Trophoblast cell (in vitro differentiated cells and primary cell): Measurements from ENCODE around the gene NR1D2.
"Not testable (repeated sequence)": the region's sequence is repeated elsewhere in the genome, so short reads cannot be mapped to it uniquely, and the experiment has no call there.

Experiments used
- DNase-seq, 2 donors: peaks; one replicate each; pipeline ENCODE4 v3.0.0-alpha.2; 2016
- H2AFZ ChIP-seq: 2 replicates; pipeline ENCODE4 v1.6.1; 2013; ENCODE audit warnings: low read length, moderate library complexity, mild to moderate bottlenecking; ENCODE audit not compliant: insufficient read depth, poor library complexity
- H2AK5ac ChIP-seq: 2 replicates; pipeline ENCODE4 v1.6.1; 2013; ENCODE audit warnings: mild to moderate bottlenecking, low read length
- H2BK120ac ChIP-seq: 2 replicates; pipeline ENCODE4 v1.6.1; 2013; ENCODE audit warnings: low read length, mild to moderate bottlenecking, moderate library complexity; ENCODE audit not compliant: insufficient read depth, poor library complexity
- H2BK12ac ChIP-seq: 2 replicates; pipeline ENCODE4 v1.6.1; 2013; ENCODE audit warnings: mild to moderate bottlenecking, low read length, moderate library complexity
- H2BK5ac ChIP-seq: 2 replicates; pipeline ENCODE4 v1.6.1; 2013; ENCODE audit warnings: low read length, low read depth, moderate library complexity, mild to moderate bottlenecking; ENCODE audit not compliant: poor library complexity
- H3K14ac ChIP-seq: 2 replicates; pipeline ENCODE4 v1.6.1; 2013; ENCODE audit warnings: mild to moderate bottlenecking, low read length
- H3K18ac ChIP-seq: 2 replicates; pipeline ENCODE4 v1.6.1; 2013; ENCODE audit warnings: mild to moderate bottlenecking, low read length
- H3K23ac ChIP-seq: 2 replicates; pipeline ENCODE4 v1.6.1; 2013; ENCODE audit warnings: low read length
- H3K27ac ChIP-seq: 2 replicates; pipeline ENCODE4 v1.5.1; 2013; ENCODE audit warnings: low read depth, mild to moderate bottlenecking, inconsistent platforms, low read length, moderate library complexity
- H3K27me3 ChIP-seq: 2 replicates; pipeline ENCODE4 v1.6.1; 2013; ENCODE audit warnings: inconsistent platforms, mild to moderate bottlenecking, low read length, moderate library complexity; ENCODE audit not compliant: insufficient read depth
- H3K36me3 ChIP-seq, 2 experiments: 1 replicate in 1 of 2; 2 replicates in 1 of 2; pipeline ENCODE4 v1.6.1; 2013; ENCODE audit warnings: low read length in 2 of 2, mild to moderate bottlenecking in 2 of 2, moderate library complexity in 1 of 2; ENCODE audit not compliant: insufficient read depth in 2 of 2, control insufficient read depth in 1 of 2
- H3K4ac ChIP-seq: 2 replicates; pipeline ENCODE4 v1.6.1; 2013; ENCODE audit warnings: low read depth, mild to moderate bottlenecking, low read length, moderate library complexity
- H3K4me1 ChIP-seq, 2 experiments: 1 replicate in 1 of 2; 2 replicates in 1 of 2; pipeline ENCODE4 v1.6.1; 2013; ENCODE audit warnings: low read length in 2 of 2, mild to moderate bottlenecking in 2 of 2, moderate library complexity in 1 of 2; ENCODE audit not compliant: insufficient read depth in 2 of 2, control insufficient read depth in 1 of 2
- H3K4me2 ChIP-seq: 2 replicates; pipeline ENCODE4 v1.6.1; 2013; ENCODE audit warnings: inconsistent platforms, mild to moderate bottlenecking, low read length, moderate library complexity
- H3K4me3 ChIP-seq: 2 replicates; pipeline ENCODE4 v1.5.1; 2013; ENCODE audit warnings: mild to moderate bottlenecking, low read depth, low read length, inconsistent platforms
- H3K79me1 ChIP-seq: one replicate; pipeline ENCODE4 v1.6.1; 2013; ENCODE audit warnings: low read length
- H3K79me2 ChIP-seq: 2 replicates; pipeline ENCODE4 v1.6.1; 2013; ENCODE audit warnings: low read length, mild to moderate bottlenecking; ENCODE audit not compliant: control insufficient read depth, insufficient read depth, poor library complexity
- H3K9ac ChIP-seq: 2 replicates; pipeline ENCODE4 v1.6.1; 2013; ENCODE audit warnings: mild to moderate bottlenecking, low read length
- H3K9me3 ChIP-seq: 2 replicates; pipeline ENCODE4 v1.6.1; 2013; ENCODE audit warnings: low read depth, mild to moderate bottlenecking, control low read depth, inconsistent platforms, low read length; ENCODE audit not compliant: insufficient read depth
- H4K12ac ChIP-seq: 2 replicates; pipeline ENCODE4 v1.6.1; 2013; ENCODE audit warnings: low read depth, mild to moderate bottlenecking, low read length, moderate library complexity
- H4K8ac ChIP-seq: 2 replicates; pipeline ENCODE4 v1.6.1; 2013; ENCODE audit warnings: low read depth, mild to moderate bottlenecking, low read length, moderate library complexity
- H4K91ac ChIP-seq: one replicate; pipeline ENCODE4 v1.6.1; 2013; ENCODE audit warnings: low read depth, mild to moderate bottlenecking, low read length, moderate library complexity
- WGBS: extraction: QIAGEN DNeasy Blood & Tissue Kit; methylation state at CpG from one replicate; pipeline ENCODE4 v1.1.7; 2013; ENCODE audit warnings: missing lambda C conversion rate; ENCODE audit not compliant: insufficient read length, insufficient coverage; ENCODE audit errors: extremely low coverage; 5-methylcytosine and 5-hydroxymethylcytosine counted together

NR1D2 gene

GRCh38 chr3:24010834-24011233, 65.7 kb downstream of the NR1D2 start:
- Histone ChIP-seq H4K91ac (peak overlapping the region; percentile 43), H2BK12ac (peak overlapping the region; percentile 31)
- WGBS, result no CpG with 5 or more reads among the region's 8 CpGs
- DNase-seq, H2AFZ ChIP-seq, H3K27ac ChIP-seq, H3K9ac ChIP-seq, H3K79me1 ChIP-seq, H3K23ac ChIP-seq, H2BK120ac ChIP-seq, H3K79me2 ChIP-seq, H3K9me3 ChIP-seq, H3K27me3 ChIP-seq, H2BK5ac ChIP-seq, H3K36me3 ChIP-seq, H3K4ac ChIP-seq, H3K18ac ChIP-seq, H3K4me1 ChIP-seq, H2AK5ac ChIP-seq, H3K4me2 ChIP-seq, H4K8ac ChIP-seq, H3K4me3 ChIP-seq, H3K14ac ChIP-seq, H4K12ac ChIP-seq: not testable (repeated sequence)

- DNase-seq, result no peak
- H3K4me2 ChIP-seq, result no peak overlapping the region
- H4K8ac ChIP-seq, result no peak overlapping the region
- H3K4me3 ChIP-seq, result no peak overlapping the region
- no peak overlapping the region for H2AFZ ChIP-seq
- H3K79me1 ChIP-seq, result no peaks in the 10 kb centered on the region
- H3K27ac ChIP-seq, result no peak overlapping the region
- no peaks in the 10 kb centered on the region for H3K79me2 ChIP-seq
- no peaks in the 10 kb centered on the region for H3K9me3 ChIP-seq
- peak overlapping the region; percentile 9 for H4K91ac ChIP-seq
- H4K12ac ChIP-seq, result no peak overlapping the region
- H2BK5ac ChIP-seq, result no peak overlapping the region
- H2AK5ac ChIP-seq, result no peak overlapping the region
- no peak overlapping the region for H3K14ac ChIP-seq
- peak overlapping the region; percentile 26 for H2BK12ac ChIP-seq
- no peaks in the 10 kb centered on the region for H3K27me3 ChIP-seq
- peaks cover 0 to 10% of the 10 kb centered on the region in 2 experiments for H3K4me1 ChIP-seq
- no CpG with 5 or more reads among the region's 2 CpGs for WGBS
- H3K9ac ChIP-seq, result no peak overlapping the region
- no peak overlapping the region for H2BK120ac ChIP-seq
- H3K18ac ChIP-seq, result no peak overlapping the region
- no peak overlapping the region for H3K4ac ChIP-seq
- H3K36me3 ChIP-seq, result no peaks in the 10 kb centered on the region
- no peak overlapping the region for H3K23ac ChIP-seq
Measured at GRCh38 chr3:24012589-24013269, 67.6 kb downstream of the NR1D2 start.

- H4K8ac ChIP-seq, result no peak overlapping the region
- no peak overlapping the region for H3K4me2 ChIP-seq
- H2AFZ ChIP-seq, result no peak overlapping the region
- no peaks in the 10 kb centered on the region for H3K79me1 ChIP-seq
- H3K4me1 ChIP-seq, result peaks cover 0 to 10% of the 10 kb centered on the region in 2 experiments
- no peak overlapping the region for H3K18ac ChIP-seq
- H4K91ac ChIP-seq, result no peak overlapping the region
- H2BK120ac ChIP-seq, result no peak overlapping the region
- H3K9me3 ChIP-seq, result peaks cover 1% of the 10 kb centered on the region
- H2BK5ac ChIP-seq, result no peak overlapping the region
- H3K36me3 ChIP-seq, result no peaks in the 10 kb centered on the region
- DNase-seq, result no peak
- no peak overlapping the region for H4K12ac ChIP-seq
- no peak overlapping the region for H2BK12ac ChIP-seq
- no peak overlapping the region for H2AK5ac ChIP-seq
- H3K23ac ChIP-seq, result no peak overlapping the region
- H3K27ac ChIP-seq, result no peak overlapping the region
- H3K4me3 ChIP-seq, result no peak overlapping the region
- no peaks in the 10 kb centered on the region for H3K79me2 ChIP-seq
- H3K14ac ChIP-seq, result no peak overlapping the region
- H3K9ac ChIP-seq, result no peak overlapping the region
- H3K27me3 ChIP-seq, result no peaks in the 10 kb centered on the region
- no peak overlapping the region for H3K4ac ChIP-seq
Measured at GRCh38 chr3:24017305-24017704, 72.2 kb downstream of the NR1D2 start.

GRCh38 chr3:24018784-24019570, 73.9 kb downstream of the NR1D2 start:
- Histone ChIP-seq H3K4ac (no peak overlapping the region), H3K4me1 (peaks cover 0 to 6% of the 10 kb centered on the region in 2 experiments), H3K27ac (no peak overlapping the region), H2BK5ac (no peak overlapping the region), H2AK5ac (no peak overlapping the region), H3K9me3 (peaks cover 1% of the 10 kb centered on the region), H3K36me3 (no peaks in the 10 kb centered on the region), H4K12ac (no peak overlapping the region), H4K91ac (no peak overlapping the region), H3K79me2 (no peaks in the 10 kb centered on the region), H2BK12ac (no peak overlapping the region), H3K23ac (no peak overlapping the region), H2AFZ (no peak overlapping the region), H3K79me1 (no peaks in the 10 kb centered on the region), H3K14ac (no peak overlapping the region), H4K8ac (no peak overlapping the region), H2BK120ac (no peak overlapping the region), H3K4me2 (no peak overlapping the region), H3K27me3 (no peaks in the 10 kb centered on the region), H3K4me3 (no peak overlapping the region), H3K18ac (no peak overlapping the region), H3K9ac (no peak overlapping the region)
- no peak for DNase-seq
- no CpG with 5 or more reads among the region's 26 CpGs for WGBS
